Nephron (organoid): Measurements from ENCODE around the gene RTF2.

Experiments used
- H3K27ac Mint-ChIP-seq, 3 experiments: 2 replicates each; pipeline ENCODE4 v1.8.0; 2020; ENCODE audit warnings: mixed read lengths in 3 of 3, mild to moderate bottlenecking in 2 of 3, moderate library complexity in 1 of 3
- H3K27me3 Mint-ChIP-seq: 2 replicates; pipeline ENCODE4 v1.8.0; 2021; ENCODE audit warnings: low read depth, mild to moderate bottlenecking, moderate library complexity, mixed read lengths
- H3K36me3 Mint-ChIP-seq: 2 replicates; pipeline ENCODE4 v1.8.0; 2020; ENCODE audit warnings: low read depth, mixed read lengths
- H3K4me1 Mint-ChIP-seq: 2 replicates; pipeline ENCODE4 v1.8.0; 2020; ENCODE audit warnings: mixed read lengths
- H3K4me3 Mint-ChIP-seq, 3 experiments: 2 replicates each; pipeline ENCODE4 v1.8.0; 2020; ENCODE audit warnings: mild to moderate bottlenecking in 3 of 3, mixed read lengths in 3 of 3, moderate library complexity in 2 of 3
- H3K9me3 Mint-ChIP-seq: 2 replicates; pipeline ENCODE4 v1.8.0; 2020; ENCODE audit warnings: mixed read lengths
- CTCF ChIP-seq, 3 experiments: fragments of 200-600 bp; sonication (generic); IDR thresholded peaks; one replicate each; pipeline ENCODE4 v1.5.0; 2021; ENCODE audit warnings: antibody characterized with exemption in 3 of 3; ENCODE audit not compliant: unreplicated experiment in 3 of 3

The RTF2 gene

GRCh38 chr20:56423211-56423610, 45.2 kb upstream of the RTF2 start:
- peaks cover 6% of the 10 kb centered on the region for H3K36me3 Mint-ChIP-seq
- H3K9me3 Mint-ChIP-seq: no peaks in the 10 kb centered on the region
- peaks cover 38% of the 10 kb centered on the region for H3K4me1 Mint-ChIP-seq
- H3K4me3 Mint-ChIP-seq: peak overlapping the region; percentile 9 to 88 (median 76)
- H3K27me3 Mint-ChIP-seq: no peaks in the 10 kb centered on the region
- H3K27ac Mint-ChIP-seq: peak overlapping the region; percentile 80 to 85 (median 82)
- TF ChIP-seq CTCF (IDR thresholded peaks at IDR 0.05; ENCODE audit: unreplicated experiment in 3 of 3): no peak

- Mint-ChIP-seq H3K36me3 (peaks cover 3% of the 10 kb centered on the region), H3K4me1 (peaks cover 43% of the 10 kb centered on the region), H3K27ac (no peak overlapping the region), H3K27me3 (no peaks in the 10 kb centered on the region), H3K9me3 (no peaks in the 10 kb centered on the region), H3K4me3 (peak overlapping the region in 2 of 3 experiments; percentile 50 to 86)
- TF ChIP-seq CTCF (IDR thresholded peaks at IDR 0.05; ENCODE audit: unreplicated experiment in 3 of 3): no peak
These were observed 44.5 kb upstream of the RTF2 start for GRCh38 chr20:56423886-56424285.

GRCh38 chr20:56424931-56425330, 43.5 kb upstream of the RTF2 start:
- Mint-ChIP-seq H3K36me3 (no peaks in the 10 kb centered on the region), H3K4me3 (peak overlapping the region in 2 of 3 experiments; percentile 77 to 86), H3K9me3 (no peaks in the 10 kb centered on the region), H3K27me3 (no peaks in the 10 kb centered on the region), H3K4me1 (peaks cover 50% of the 10 kb centered on the region), H3K27ac (peak overlapping the region in 2 of 3 experiments; percentile 33 to 43)
- no peak for TF ChIP-seq CTCF (IDR thresholded peaks at IDR 0.05; ENCODE audit: unreplicated experiment in 3 of 3)

- TF ChIP-seq CTCF (IDR thresholded peaks at IDR 0.05; ENCODE audit: unreplicated experiment in 3 of 3): no peak
- peak overlapping the region in 2 of 3 experiments; percentile 42 to 85 for H3K4me3 Mint-ChIP-seq
- H3K27me3 Mint-ChIP-seq: no peaks in the 10 kb centered on the region
- no peaks in the 10 kb centered on the region for H3K36me3 Mint-ChIP-seq
- H3K9me3 Mint-ChIP-seq: no peaks in the 10 kb centered on the region
- peak overlapping the region in 2 of 3 experiments; percentile 22 to 34 for H3K27ac Mint-ChIP-seq
- H3K4me1 Mint-ChIP-seq: peaks cover 55% of the 10 kb centered on the region
These were observed 42.4 kb upstream of the RTF2 start for GRCh38 chr20:56426026-56426425.

GRCh38 chr20:56426926-56427325, 41.5 kb upstream of the RTF2 start:
- Mint-ChIP-seq H3K36me3 (no peaks in the 10 kb centered on the region), H3K9me3 (no peaks in the 10 kb centered on the region), H3K4me3 (peak overlapping the region in 1 of 3 experiments; percentile 85), H3K27ac (peak overlapping the region in 1 of 3 experiments; percentile 47), H3K4me1 (peaks cover 60% of the 10 kb centered on the region), H3K27me3 (no peaks in the 10 kb centered on the region)
- no peak for TF ChIP-seq CTCF (IDR thresholded peaks at IDR 0.05; ENCODE audit: unreplicated experiment in 3 of 3)

- Mint-ChIP-seq H3K27me3 (no peaks in the 10 kb centered on the region), H3K36me3 (no peaks in the 10 kb centered on the region), H3K4me1 (peaks cover 55% of the 10 kb centered on the region), H3K9me3 (no peaks in the 10 kb centered on the region), H3K27ac (peak overlapping the region in 2 of 3 experiments; percentile 47 to 61), H3K4me3 (peak overlapping the region in 1 of 3 experiments; percentile 51)
- no peak for TF ChIP-seq CTCF (IDR thresholded peaks at IDR 0.05; ENCODE audit: unreplicated experiment in 3 of 3)
These were observed 40.6 kb upstream of the RTF2 start for GRCh38 chr20:56427797-56428196.
